Pancreas (tissue), 10 donors: ENCODE results near the gene RARG. TPM values are rescaled to one million over a fixed set of nuclear protein-coding genes. Genes with fewer than 3 reads are reported as not detected.

Experiments
- ATAC-seq, 4 donors: fragments of 200-7000 bp; cut with Tn5 transposase; one replicate each; pipeline versions ENCODE4 v1.8.0 to v1.9.1; 2020; ENCODE audit warnings: mild to moderate bottlenecking in 4 of 4, moderate library complexity in 4 of 4
- DNase-seq, 6 donors: peaks; one replicate each; pipeline ENCODE4 v3.0.0-alpha.2; 2020
- FAIRE-seq: peaks from 2 replicates; lab custom pipeline; 2012; peaks lifted over from hg19 to GRCh38; lab: Jason Lieb, UNC
- H3K27ac ChIP-seq, 4 donors: fragments of 200-600 bp; sonication (generic); 1 replicate in 3 of 4; 2 replicates in 1 of 4; pipeline versions ENCODE4 v1.5.0 to v1.8.0; 2020
- H3K27me3 ChIP-seq, 4 donors: fragments of 200-600 bp; one replicate each; pipeline ENCODE4 v1.8.0; 2021
- H3K36me3 ChIP-seq, 3 donors: fragments of 200-600 bp; sonication (generic) in 1 of 3; one replicate each; pipeline versions ENCODE4 v1.5.0 to v1.8.0; 2020 to 2021
- H3K4me1 ChIP-seq, 3 donors: fragments of 200-600 bp; one replicate each; pipeline ENCODE4 v1.8.0; 2021
- H3K4me3 ChIP-seq, 4 donors: fragments of 200-600 bp; sonication (generic) in 2 of 4; one replicate each; pipeline versions ENCODE4 v1.5.0 to v1.8.0; 2020 to 2021
- H3K9me3 ChIP-seq, 4 donors: fragments of 200-600 bp; one replicate each; pipeline ENCODE4 v1.8.0; 2021
- WGBS, 2 donors: extraction: QIAGEN DNeasy Blood & Tissue Kit; methylation state at CpG; one replicate each; pipeline ENCODE4 v1.1.7; 2013; 5-methylcytosine and 5-hydroxymethylcytosine counted together
- intact Hi-C, 3 donors: fragments of 100-400 bp; cut with DNase I; formaldehyde crosslinking; loops; one replicate each; pipeline versions ENCODE4 v1.11.1 to v1.14.2; 2022
- polyA plus RNA-seq, 2 donors: library from polyadenylated mRNA; stranded (reverse); fragments of 200-250 nt; gene quantifications; one replicate each; pipeline ENCODE4 v1.2.3, GENCODE V29; 2013
- total RNA-seq, 6 donors: library from RNA; stranded (reverse); fragmentation: NEBNext Ultra II Directional in 4 of 6; extraction: Animal tissue kit (Norgen Biotek cat#: 25700) in 4 of 6; gene quantifications; one replicate each; pipeline versions ENCODE4 v1.2.1 to v1.2.4, GENCODE V29; 2021 to 2023
- TF ChIP-seq, protein P1 (sequence below), 4 donors: fragments of 200-600 bp; sonication (generic) in 3 of 4; IDR thresholded peaks; one replicate each; pipeline versions ENCODE4 v1.5.0 to v1.8.0; 2021; ENCODE audit warnings: antibody characterized with exemption in 4 of 4
- donor health status: healthy with polysubstance abuse.
- donor health status: DM: no; HTN: no; CAD: no; lungs with moderate emphysema.
- donor health status: DM: no; HTN: no; CAD: no.
- donor health status: control.
- donor health status: control.
- donor health status: Bipolar disorder and iron deficiency.
- donor health status: DM: yes; HTN: yes; CAD: no.
- donor health status: DM: no; HTN: no; CAD: no.
- donor health status: DM: no; HTN: no; CAD: no.
- donor health status: DM: yes; HTN: yes; CAD: no.

RARG gene
- total and polyA plus RNA-seq, 8 donors: 4.4 to 18.7 (median 8.7) TPM

DNA sequence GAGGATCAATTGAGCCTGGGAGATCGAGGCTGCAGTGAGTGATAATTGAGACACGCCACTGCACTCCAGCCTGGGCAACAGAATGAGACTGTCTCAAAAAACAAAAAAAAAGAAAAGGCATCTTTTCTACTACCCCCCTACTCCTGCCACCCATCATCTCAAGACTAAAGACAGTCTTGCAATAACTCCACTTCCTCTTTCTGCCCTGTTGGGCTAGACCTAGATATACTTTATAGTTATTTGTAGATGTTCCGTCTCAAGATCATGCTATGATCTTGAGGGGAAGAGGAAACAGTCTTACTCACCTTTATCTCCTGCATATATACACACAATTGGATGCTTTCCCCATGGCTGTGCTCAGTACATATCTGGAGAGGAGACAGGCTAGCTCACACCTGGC lies 24.0 kb upstream of the RARG start:
- no peak overlapping the region for H3K4me3 ChIP-seq
- no peak for ATAC-seq
- H3K27ac ChIP-seq: no peak overlapping the region
- DNase-seq: no peak
- no peak for FAIRE-seq
- WGBS, 2 donors: 89 to 96% methylated on average over 3 of the region's 3 CpGs
- H3K36me3 ChIP-seq: no peaks in the 10 kb centered on the region
- no peaks in the 10 kb centered on the region for H3K27me3 ChIP-seq
- peaks cover 0 to 13% (median 11%) of the 10 kb centered on the region in 3 donors for H3K4me1 ChIP-seq
- TF ChIP-seq, protein P1, sequence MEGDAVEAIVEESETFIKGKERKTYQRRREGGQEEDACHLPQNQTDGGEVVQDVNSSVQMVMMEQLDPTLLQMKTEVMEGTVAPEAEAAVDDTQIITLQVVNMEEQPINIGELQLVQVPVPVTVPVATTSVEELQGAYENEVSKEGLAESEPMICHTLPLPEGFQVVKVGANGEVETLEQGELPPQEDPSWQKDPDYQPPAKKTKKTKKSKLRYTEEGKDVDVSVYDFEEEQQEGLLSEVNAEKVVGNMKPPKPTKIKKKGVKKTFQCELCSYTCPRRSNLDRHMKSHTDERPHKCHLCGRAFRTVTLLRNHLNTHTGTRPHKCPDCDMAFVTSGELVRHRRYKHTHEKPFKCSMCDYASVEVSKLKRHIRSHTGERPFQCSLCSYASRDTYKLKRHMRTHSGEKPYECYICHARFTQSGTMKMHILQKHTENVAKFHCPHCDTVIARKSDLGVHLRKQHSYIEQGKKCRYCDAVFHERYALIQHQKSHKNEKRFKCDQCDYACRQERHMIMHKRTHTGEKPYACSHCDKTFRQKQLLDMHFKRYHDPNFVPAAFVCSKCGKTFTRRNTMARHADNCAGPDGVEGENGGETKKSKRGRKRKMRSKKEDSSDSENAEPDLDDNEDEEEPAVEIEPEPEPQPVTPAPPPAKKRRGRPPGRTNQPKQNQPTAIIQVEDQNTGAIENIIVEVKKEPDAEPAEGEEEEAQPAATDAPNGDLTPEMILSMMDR (IDR thresholded peaks at IDR 0.05): no peak
- intact Hi-C loops: no loop called here
- H3K9me3 ChIP-seq: no peaks in the 10 kb centered on the region

DNA sequence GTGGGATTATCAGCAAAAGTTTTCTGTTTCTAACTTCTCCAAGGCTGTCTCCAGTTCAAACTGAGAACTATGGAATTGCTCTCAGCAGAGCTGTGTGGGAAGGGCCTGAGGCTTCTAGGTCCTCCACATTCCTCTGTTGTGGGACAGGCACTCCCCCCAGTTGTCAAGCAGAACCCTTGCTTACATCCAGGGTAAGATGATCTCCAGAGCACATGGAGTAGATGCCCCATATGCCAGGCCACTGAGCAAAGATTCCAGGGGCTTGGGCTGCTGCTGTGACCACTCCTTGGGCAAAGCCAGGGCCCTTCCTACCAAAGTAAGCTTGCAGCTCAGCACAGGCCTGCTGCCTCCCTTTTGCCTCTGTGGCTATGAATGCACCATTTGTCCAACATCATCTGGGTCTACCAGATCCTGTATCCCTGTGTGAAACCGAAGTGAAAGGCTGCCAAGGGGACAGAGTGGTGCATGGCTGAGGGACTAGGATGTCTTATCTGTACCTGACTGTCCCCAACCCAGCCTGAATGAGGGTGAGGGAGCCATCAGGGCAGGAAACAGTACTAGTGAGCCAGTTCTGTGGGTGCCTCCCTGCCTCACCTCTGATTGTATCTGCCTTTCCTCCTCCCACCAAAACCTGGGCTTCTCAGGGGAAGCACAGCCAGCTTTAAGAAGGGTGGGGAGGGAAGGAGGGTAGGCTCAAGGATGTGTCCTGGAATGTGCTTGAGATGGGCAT lies 23.0 kb upstream of the RARG start:
- ATAC-seq: no peak
- H3K4me1 ChIP-seq: peaks cover 6 to 19% (median 17%) of the 10 kb centered on the region in 3 donors
- DNase-seq: no peak
- no peaks in the 10 kb centered on the region for H3K27me3 ChIP-seq
- no peak overlapping the region for H3K4me3 ChIP-seq
- no peak overlapping the region for H3K27ac ChIP-seq
- H3K36me3 ChIP-seq: no peaks in the 10 kb centered on the region
- TF ChIP-seq, protein P1 (IDR thresholded peaks at IDR 0.05): no peak
- intact Hi-C loops: loop anchor here in 2 of 3 donors (5.0 kb wide), 1 partner anchor 38 kb away; no protein-coding TSS in a partner anchor
- 87 to 92% methylated on average over 1 of the region's 1 CpG for WGBS, 2 donors
- no peak for FAIRE-seq
- no peaks in the 10 kb centered on the region for H3K9me3 ChIP-seq

- no peak overlapping the region for H3K27ac ChIP-seq
- TF ChIP-seq, protein P1 (IDR thresholded peaks at IDR 0.05): no peak
- 86 to 92% methylated on average over 13 of the region's 13 CpGs for WGBS, 2 donors
- FAIRE-seq: no peak
- H3K4me3 ChIP-seq: peak overlapping the region in 1 of 4 donors; percentile 68
- no peak for ATAC-seq
- intact Hi-C loops: loop anchor here in 2 of 3 donors (5.0 kb wide), 1 partner anchor 36 kb away; no protein-coding TSS in a partner anchor
- H3K4me1 ChIP-seq: peaks cover 6 to 19% (median 17%) of the 10 kb centered on the region in 3 donors
- H3K36me3 ChIP-seq: no peaks in the 10 kb centered on the region
- H3K9me3 ChIP-seq: no peaks in the 10 kb centered on the region
- DNase-seq: no peak
- H3K27me3 ChIP-seq: no peaks in the 10 kb centered on the region
Measured at GRCh38 chr12:53253298-53253697, 21.3 kb upstream of the RARG start.

- H3K27me3 ChIP-seq: no peaks in the 10 kb centered on the region
- H3K27ac ChIP-seq: peak overlapping the region; percentile 75 to 91 (median 80)
- peak in 3 of 4 donors; percentile 1 to 5 (median 4) for ATAC-seq
- TF ChIP-seq, protein P1 (IDR thresholded peaks at IDR 0.05): no peak
- no peaks in the 10 kb centered on the region for H3K36me3 ChIP-seq
- DNase-seq: peak in 4 of 6 donors; percentile 39 to 76 (median 43)
- H3K9me3 ChIP-seq: no peaks in the 10 kb centered on the region
- H3K4me3 ChIP-seq: peak overlapping the region; percentile 68 to 89 (median 78)
- 6 to 9% methylated on average over 17 to 19 of the region's 19 CpGs for WGBS, 2 donors
- H3K4me1 ChIP-seq: peaks cover 6 to 19% (median 17%) of the 10 kb centered on the region in 3 donors
- no peak for FAIRE-seq
- intact Hi-C loops: loop anchor here in 2 of 3 donors (5.0 kb wide), 1 partner anchor 35 kb away; no protein-coding TSS in a partner anchor
Measured at GRCh38 chr12:53252349-53252916, 20.4 kb upstream of the RARG start.
